Endothelial cell (in vitro differentiated cells): ENCODE measurements around the gene TBC1D19. TPM values are rescaled to one million over a fixed set of nuclear protein-coding genes. Genes with fewer than 3 reads are reported as not detected.
"Not testable (repeated sequence)": the region's sequence is repeated elsewhere in the genome, so short reads cannot be mapped to it uniquely, and the experiment has no call there.

Experiments
- DNase-seq: peaks from one replicate; pipeline ENCODE4 v3.0.0; 2021; ENCODE audit warnings: low spot score
- H3K27ac Mint-ChIP-seq: one replicate; pipeline ENCODE4 v1.8.0; 2021; ENCODE audit warnings: mixed read lengths, inconsistent platforms; ENCODE audit not compliant: unreplicated experiment
- H3K27me3 Mint-ChIP-seq: one replicate; pipeline ENCODE4 v1.8.0; 2021; ENCODE audit warnings: mild to moderate bottlenecking, moderate library complexity, mixed read lengths, inconsistent platforms; ENCODE audit not compliant: unreplicated experiment
- H3K36me3 Mint-ChIP-seq: one replicate; pipeline ENCODE4 v1.8.0; 2021; ENCODE audit warnings: mild to moderate bottlenecking, low read depth, mixed read lengths, inconsistent platforms; ENCODE audit not compliant: unreplicated experiment
- H3K4me1 Mint-ChIP-seq: one replicate; pipeline ENCODE4 v1.8.0; 2021; ENCODE audit warnings: mild to moderate bottlenecking, mixed read lengths, inconsistent platforms; ENCODE audit not compliant: unreplicated experiment
- H3K4me3 Mint-ChIP-seq: one replicate; pipeline ENCODE4 v1.8.0; 2021; ENCODE audit warnings: mild to moderate bottlenecking, mixed read lengths, inconsistent platforms; ENCODE audit not compliant: unreplicated experiment
- H3K9me3 Mint-ChIP-seq: one replicate; pipeline ENCODE4 v1.8.0; 2021; ENCODE audit warnings: mixed read lengths, inconsistent platforms; ENCODE audit not compliant: unreplicated experiment
- total RNA-seq: library from RNA; stranded (reverse); fragmentation: NEBNext Ultra II Directional; extraction: Animal tissue kit (Norgen Biotek cat#: 25700); gene quantifications from one replicate; pipeline ENCODE4 v1.2.1, GENCODE V29; 2021; ENCODE audit not compliant: unreplicated experiment
- TF ChIP-seq, protein P1 (sequence below): fragments of 200-600 bp; sonication (generic); IDR thresholded peaks from one replicate; pipeline ENCODE4 v1.5.0; 2021; ENCODE audit warnings: antibody characterized with exemption; ENCODE audit not compliant: unreplicated experiment

The TBC1D19 gene
- total RNA-seq, 1 donor from 2014 or later: 5.2 TPM

DNA sequence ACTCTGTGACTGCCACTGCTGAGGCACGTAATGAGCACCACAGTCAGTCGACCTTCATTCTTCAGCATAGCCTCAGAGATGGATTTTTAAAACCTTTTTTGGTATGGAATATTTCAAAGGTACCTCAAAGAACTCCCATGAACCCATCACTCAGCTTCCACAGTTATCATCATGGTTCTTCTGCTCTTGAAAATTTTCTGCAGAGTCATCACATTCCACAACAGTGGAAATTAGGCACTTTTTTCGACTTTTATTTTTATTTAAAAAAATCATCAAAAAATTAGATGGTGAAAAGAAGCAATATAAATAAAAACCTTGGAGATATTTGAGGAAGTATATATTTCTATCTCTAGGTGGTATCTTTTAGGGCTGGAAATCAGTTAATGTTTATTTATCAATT, 37.5 kb downstream of the TBC1D19 start:
- H3K4me1 Mint-ChIP-seq: peaks cover 7% of the 10 kb centered on the region
- H3K27me3 Mint-ChIP-seq: peaks cover 1% of the 10 kb centered on the region
- H3K4me3 Mint-ChIP-seq: no peak overlapping the region
- TF ChIP-seq, protein P1, sequence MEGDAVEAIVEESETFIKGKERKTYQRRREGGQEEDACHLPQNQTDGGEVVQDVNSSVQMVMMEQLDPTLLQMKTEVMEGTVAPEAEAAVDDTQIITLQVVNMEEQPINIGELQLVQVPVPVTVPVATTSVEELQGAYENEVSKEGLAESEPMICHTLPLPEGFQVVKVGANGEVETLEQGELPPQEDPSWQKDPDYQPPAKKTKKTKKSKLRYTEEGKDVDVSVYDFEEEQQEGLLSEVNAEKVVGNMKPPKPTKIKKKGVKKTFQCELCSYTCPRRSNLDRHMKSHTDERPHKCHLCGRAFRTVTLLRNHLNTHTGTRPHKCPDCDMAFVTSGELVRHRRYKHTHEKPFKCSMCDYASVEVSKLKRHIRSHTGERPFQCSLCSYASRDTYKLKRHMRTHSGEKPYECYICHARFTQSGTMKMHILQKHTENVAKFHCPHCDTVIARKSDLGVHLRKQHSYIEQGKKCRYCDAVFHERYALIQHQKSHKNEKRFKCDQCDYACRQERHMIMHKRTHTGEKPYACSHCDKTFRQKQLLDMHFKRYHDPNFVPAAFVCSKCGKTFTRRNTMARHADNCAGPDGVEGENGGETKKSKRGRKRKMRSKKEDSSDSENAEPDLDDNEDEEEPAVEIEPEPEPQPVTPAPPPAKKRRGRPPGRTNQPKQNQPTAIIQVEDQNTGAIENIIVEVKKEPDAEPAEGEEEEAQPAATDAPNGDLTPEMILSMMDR: no peak
- DNase-seq: no peak
- H3K27ac Mint-ChIP-seq: no peak overlapping the region
- H3K9me3 Mint-ChIP-seq: no peaks in the 10 kb centered on the region
- H3K36me3 Mint-ChIP-seq: no peaks in the 10 kb centered on the region

DNA sequence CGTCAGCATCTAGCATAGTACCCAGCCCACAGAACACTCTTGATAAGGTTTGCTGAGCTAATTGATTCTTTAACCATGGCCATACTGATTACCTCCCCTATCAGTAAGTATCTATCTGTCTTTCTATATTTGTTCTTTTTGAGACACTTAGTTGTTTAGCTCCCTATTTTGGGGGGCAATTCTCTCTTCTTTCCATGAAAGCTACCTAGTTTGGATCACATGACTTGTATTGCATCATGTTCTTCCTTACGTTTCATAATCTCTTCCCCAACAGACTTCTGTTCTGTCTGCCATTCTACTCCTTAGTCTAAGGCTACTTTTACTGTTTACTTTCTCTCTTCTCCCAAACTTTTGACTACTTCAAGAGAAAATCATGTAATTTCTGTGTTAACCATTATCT, 39.0 kb downstream of the TBC1D19 start:
- no peaks in the 10 kb centered on the region for H3K36me3 Mint-ChIP-seq
- peaks cover 1% of the 10 kb centered on the region for H3K27me3 Mint-ChIP-seq
- no peak overlapping the region for H3K27ac Mint-ChIP-seq
- DNase-seq: no peak
- H3K4me1 Mint-ChIP-seq: peaks cover 7% of the 10 kb centered on the region
- H3K4me3 Mint-ChIP-seq: no peak overlapping the region
- no peaks in the 10 kb centered on the region for H3K9me3 Mint-ChIP-seq
- TF ChIP-seq, protein P1: no peak

DNA sequence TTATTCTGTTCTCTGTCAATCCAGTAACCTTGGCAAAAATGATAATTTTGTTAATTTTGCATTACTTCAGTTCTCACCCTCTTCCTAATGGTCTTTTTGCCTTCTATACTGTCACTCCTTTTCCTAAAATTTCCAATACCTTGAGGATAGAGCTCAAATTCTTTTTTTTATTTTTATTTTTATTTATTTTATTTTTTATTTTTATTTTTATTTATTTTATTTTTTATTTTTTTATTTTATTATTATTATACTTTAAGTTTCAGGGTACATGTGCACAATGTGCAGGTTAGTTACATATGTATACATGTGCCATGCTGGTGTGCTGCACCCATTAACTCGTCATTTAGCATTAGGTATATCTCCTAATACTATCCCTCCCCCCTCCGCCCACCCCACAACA, 42.8 kb downstream of the TBC1D19 start:
- DNase-seq, H3K36me3 Mint-ChIP-seq, H3K27ac Mint-ChIP-seq, H3K9me3 Mint-ChIP-seq, H3K27me3 Mint-ChIP-seq, H3K4me3 Mint-ChIP-seq, H3K4me1 Mint-ChIP-seq: not testable (repeated sequence)

DNA sequence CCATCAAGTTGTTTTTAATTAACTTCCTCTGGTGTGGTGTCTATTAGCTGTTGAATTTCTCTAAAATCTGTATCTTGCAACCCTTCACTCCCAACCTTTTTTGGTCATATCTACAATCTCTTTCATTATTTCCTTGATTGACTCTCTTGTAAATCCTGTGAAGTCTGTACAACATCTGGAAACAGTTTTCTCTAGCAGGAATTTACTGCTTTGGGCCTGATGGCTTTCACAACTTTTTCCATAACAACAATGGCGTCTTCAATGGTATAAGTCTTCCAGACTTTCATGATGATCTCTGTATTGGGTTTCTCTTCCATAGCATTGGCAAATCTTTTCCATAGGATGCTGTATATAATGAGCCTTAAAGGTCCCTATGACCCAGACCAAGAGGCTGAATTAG, 49.0 kb downstream of the TBC1D19 start:
- no peak overlapping the region for H3K27ac Mint-ChIP-seq
- H3K36me3 Mint-ChIP-seq: peaks cover 4% of the 10 kb centered on the region
- no peaks in the 10 kb centered on the region for H3K27me3 Mint-ChIP-seq
- TF ChIP-seq, protein P1: no peak
- H3K4me3 Mint-ChIP-seq: no peak overlapping the region
- no peaks in the 10 kb centered on the region for H3K4me1 Mint-ChIP-seq
- DNase-seq: no peak
- no peaks in the 10 kb centered on the region for H3K9me3 Mint-ChIP-seq

DNA sequence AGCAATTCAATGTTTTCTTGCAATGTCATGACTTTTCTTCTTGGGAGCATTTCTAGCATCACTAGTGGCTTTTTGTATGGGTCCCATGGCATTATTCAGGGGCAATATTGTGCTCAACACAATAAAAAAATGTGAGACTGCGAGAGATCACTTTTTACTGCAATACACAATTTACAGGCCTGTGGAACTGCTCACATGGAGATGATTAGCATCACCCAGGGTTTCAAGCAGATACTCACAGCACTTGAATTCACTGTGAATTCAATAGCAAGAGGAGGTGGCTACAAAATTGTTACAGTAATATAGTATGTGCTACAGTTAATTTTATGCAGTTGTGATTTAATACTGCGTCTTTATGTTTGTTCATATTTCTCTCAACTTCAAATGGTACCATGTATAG, 50.4 kb downstream of the TBC1D19 start:
- Mint-ChIP-seq H3K4me3 (no peak overlapping the region), H3K27me3 (no peaks in the 10 kb centered on the region), H3K4me1 (no peaks in the 10 kb centered on the region), H3K36me3 (no peaks in the 10 kb centered on the region), H3K27ac (no peak overlapping the region), H3K9me3 (no peaks in the 10 kb centered on the region)
- DNase-seq: no peak
- TF ChIP-seq, protein P1: no peak

DNA sequence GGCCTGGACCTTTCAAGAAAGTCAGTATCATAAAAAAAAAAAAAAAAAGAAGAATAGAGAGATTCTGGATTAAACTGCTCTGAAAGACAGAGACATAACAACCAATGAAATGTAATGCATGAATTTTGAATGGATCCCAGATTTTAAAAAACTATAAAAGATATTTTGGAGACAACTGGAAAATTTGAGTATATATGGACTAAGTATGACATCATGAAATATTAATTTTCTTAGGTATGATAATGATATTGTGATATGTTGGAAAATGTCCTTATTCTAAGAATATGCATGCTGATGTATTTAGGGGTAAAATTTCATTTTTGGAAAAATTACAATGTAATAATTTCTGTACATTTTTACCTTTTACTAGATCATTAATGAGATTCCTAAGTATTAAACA, 52.6 kb downstream of the TBC1D19 start:
- H3K4me3 Mint-ChIP-seq: no peak overlapping the region

DNA sequence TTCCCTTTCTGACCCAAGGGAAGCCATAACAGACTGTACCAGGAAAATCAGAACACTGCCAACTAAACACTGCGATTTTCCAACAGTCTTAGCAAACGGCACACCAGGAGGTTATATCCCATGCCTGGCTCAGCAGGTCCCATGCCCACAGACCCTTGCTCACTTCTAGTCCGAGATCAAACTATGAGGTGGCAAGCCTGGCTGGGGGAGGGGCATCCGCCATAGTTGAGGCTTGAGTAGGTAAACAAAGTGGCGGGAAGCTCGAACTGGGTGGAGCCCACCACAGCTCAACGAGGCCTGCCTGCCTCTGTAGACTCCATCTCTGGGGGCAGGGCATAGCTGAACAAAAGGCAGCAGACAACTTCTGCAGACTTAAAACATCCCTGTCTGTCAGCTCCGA, 56.8 kb downstream of the TBC1D19 start:
- not testable (repeated sequence) for DNase-seq, H3K27ac Mint-ChIP-seq, H3K4me3 Mint-ChIP-seq, H3K9me3 Mint-ChIP-seq, H3K4me1 Mint-ChIP-seq, H3K27me3 Mint-ChIP-seq
- peaks cover 21% of the 10 kb centered on the region for H3K36me3 Mint-ChIP-seq

More for the DNA sequence above, 52.6 kb downstream of the TBC1D19 start:
- TF ChIP-seq, protein P1: no peak
- Mint-ChIP-seq H3K9me3 (no peaks in the 10 kb centered on the region), H3K27ac (no peak overlapping the region), H3K4me1 (no peaks in the 10 kb centered on the region), H3K36me3 (peaks cover 6% of the 10 kb centered on the region), H3K27me3 (peaks cover 3% of the 10 kb centered on the region)
- no peak for DNase-seq
